Ectodermal cell (in vitro differentiated cells): ENCODE results near the gene RFX2.

Source experiments
- H3K27ac ChIP-seq: 2 replicates; pipeline ENCODE4 v1.7.0; 2013; ENCODE audit warnings: mild to moderate bottlenecking, low read depth, low read length; ENCODE audit not compliant: insufficient read depth, poor library complexity, severe bottlenecking
- H3K27me3 ChIP-seq: 2 replicates; pipeline ENCODE4 v1.7.0; 2013; ENCODE audit warnings: mild to moderate bottlenecking, low read length; ENCODE audit not compliant: insufficient read depth, control insufficient read depth, poor library complexity, severe bottlenecking
- H3K36me3 ChIP-seq: one replicate; pipeline ENCODE4 v1.7.0; 2013; ENCODE audit warnings: low read length; ENCODE audit not compliant: control insufficient read depth, insufficient read depth
- H3K4me1 ChIP-seq: one replicate; pipeline ENCODE4 v1.7.0; 2013; ENCODE audit warnings: low read length; ENCODE audit not compliant: control insufficient read depth, insufficient read depth
- H3K4me3 ChIP-seq: 2 replicates; pipeline ENCODE4 v1.7.0; 2013; ENCODE audit warnings: low read depth, low read length, control low read depth; ENCODE audit not compliant: insufficient read depth
- H3K9me3 ChIP-seq: 2 replicates; pipeline ENCODE4 v1.7.0; 2013; ENCODE audit warnings: mild to moderate bottlenecking, low read length, moderate library complexity; ENCODE audit not compliant: control insufficient read depth
- WGBS, 2 experiments: methylation state at CpG; one replicate each; pipeline ENCODE4 v1.1.7; 2013; ENCODE audit warnings: missing lambda C conversion rate in 2 of 2; 5-methylcytosine and 5-hydroxymethylcytosine counted together

The RFX2 gene

GRCh38 chr19:6048793-6049405 lies 61.4 kb downstream of the RFX2 start:
- Histone ChIP-seq H3K27ac (no peak overlapping the region), H3K36me3 (no peaks in the 10 kb centered on the region)
- WGBS, 2 experiments: 20 to 23% methylated on average over 14 to 15 of the region's 15 CpGs

GRCh38 chr19:6048348-6048747 lies 62.0 kb downstream of the RFX2 start:
- H3K4me3 ChIP-seq: no peak overlapping the region
- WGBS, 2 experiments: 32 to 33% methylated on average over 8 of the region's 9 CpGs
- no peaks in the 10 kb centered on the region for H3K9me3 ChIP-seq
- no peak overlapping the region for H3K27ac ChIP-seq
- no peaks in the 10 kb centered on the region for H3K27me3 ChIP-seq
- peaks cover 6% of the 10 kb centered on the region for H3K4me1 ChIP-seq
- H3K36me3 ChIP-seq: no peaks in the 10 kb centered on the region

More at GRCh38 chr19:6048793-6049405, 61.4 kb downstream of the RFX2 start:
- Histone ChIP-seq H3K4me3 (no peak overlapping the region), H3K27me3 (no peaks in the 10 kb centered on the region), H3K4me1 (peaks cover 6% of the 10 kb centered on the region), H3K9me3 (no peaks in the 10 kb centered on the region)

GRCh38 chr19:6047741-6048251 lies 62.5 kb downstream of the RFX2 start:
- no peaks in the 10 kb centered on the region for H3K36me3 ChIP-seq
- H3K27me3 ChIP-seq: no peaks in the 10 kb centered on the region
- H3K9me3 ChIP-seq: no peaks in the 10 kb centered on the region
- WGBS, 2 experiments: 55 to 57% methylated on average over 8 of the region's 8 CpGs
- no peak overlapping the region for H3K4me3 ChIP-seq
- no peak overlapping the region for H3K27ac ChIP-seq
- H3K4me1 ChIP-seq: peaks cover 6% of the 10 kb centered on the region

GRCh38 chr19:6047256-6047655 lies 63.0 kb downstream of the RFX2 start:
- H3K27me3 ChIP-seq: no peaks in the 10 kb centered on the region
- peaks cover 6% of the 10 kb centered on the region for H3K4me1 ChIP-seq
- 90 to 93% methylated on average over 18 of the region's 18 CpGs for WGBS, 2 experiments
- no peaks in the 10 kb centered on the region for H3K36me3 ChIP-seq
- no peaks in the 10 kb centered on the region for H3K9me3 ChIP-seq
- H3K4me3 ChIP-seq: no peak overlapping the region
- no peak overlapping the region for H3K27ac ChIP-seq

GRCh38 chr19:6045108-6045507 lies 65.2 kb downstream of the RFX2 start:
- Histone ChIP-seq H3K36me3 (no peaks in the 10 kb centered on the region), H3K4me3 (no peak overlapping the region), H3K27me3 (no peaks in the 10 kb centered on the region), H3K9me3 (no peaks in the 10 kb centered on the region), H3K4me1 (peaks cover 6% of the 10 kb centered on the region), H3K27ac (no peak overlapping the region)
- 90 to 92% methylated on average over 7 of the region's 7 CpGs for WGBS, 2 experiments

GRCh38 chr19:6044056-6044805 lies 66.1 kb downstream of the RFX2 start:
- Histone ChIP-seq H3K9me3 (no peaks in the 10 kb centered on the region), H3K4me1 (peaks cover 6% of the 10 kb centered on the region), H3K36me3 (no peaks in the 10 kb centered on the region), H3K27me3 (no peaks in the 10 kb centered on the region), H3K27ac (no peak overlapping the region), H3K4me3 (no peak overlapping the region)
- whole genome bisulfite sequencing, 2 experiments: 93 to 95% methylated on average over 21 of the region's 21 CpGs

- no peaks in the 10 kb centered on the region for H3K36me3 ChIP-seq
Measured at GRCh38 chr19:6042776-6043726, 67.2 kb downstream of the RFX2 start.

GRCh38 chr19:6041991-6042481 lies 68.3 kb downstream of the RFX2 start:
- Histone ChIP-seq H3K27ac (no peak overlapping the region), H3K36me3 (no peaks in the 10 kb centered on the region), H3K4me1 (no peaks in the 10 kb centered on the region), H3K27me3 (no peaks in the 10 kb centered on the region), H3K4me3 (no peak overlapping the region), H3K9me3 (peaks cover 2% of the 10 kb centered on the region)
- WGBS, 2 experiments: 93 to 95% methylated on average over 27 of the region's 27 CpGs

More at GRCh38 chr19:6042776-6043726, 67.2 kb downstream of the RFX2 start:
- no peaks in the 10 kb centered on the region for H3K4me1 ChIP-seq
- no peaks in the 10 kb centered on the region for H3K9me3 ChIP-seq
- H3K27ac ChIP-seq: no peak overlapping the region
- no peak overlapping the region for H3K4me3 ChIP-seq
- H3K27me3 ChIP-seq: no peaks in the 10 kb centered on the region
- WGBS, 2 experiments: 92 to 94% methylated on average over 12 of the region's 12 CpGs

GRCh38 chr19:6041071-6041470 lies 69.2 kb downstream of the RFX2 start:
- Histone ChIP-seq H3K36me3 (no peaks in the 10 kb centered on the region), H3K27ac (no peak overlapping the region), H3K4me1 (no peaks in the 10 kb centered on the region), H3K4me3 (no peak overlapping the region), H3K27me3 (no peaks in the 10 kb centered on the region), H3K9me3 (peaks cover 2% of the 10 kb centered on the region)
- WGBS, 2 experiments: 96% methylated on average over 5 of the region's 5 CpGs
